Tongue (tissue), 3 donors: ENCODE data around the gene MINDY2. TPM values are rescaled to one million over a fixed set of nuclear protein-coding genes. Genes with fewer than 3 reads are reported as not detected.

ENCODE experiments used
- DNase-seq: peaks from one replicate; pipeline ENCODE4 v3.0.0-alpha.2; 2015
- small RNA-seq: library from RNA; depleted of rRNA; stranded (forward); fragments of <200 nt; gene quantifications from one replicate; pipeline ENCODE3, GENCODE V24; 2014; ENCODE audit warnings: low replicate concordance
- total RNA-seq: library from RNA; depleted of rRNA; stranded (reverse); fragments of >200 nt; gene quantifications from one replicate; pipeline ENCODE4 v1.2.3, GENCODE V29; 2014

Gene MINDY2
- total RNA-seq, 1 donor from 2014 or later = 23.9 TPM

- no peak for DNase-seq
Measured at GRCh38 chr15:58886921-58887320, 115.8 kb downstream of the MINDY2 start.

DNA sequence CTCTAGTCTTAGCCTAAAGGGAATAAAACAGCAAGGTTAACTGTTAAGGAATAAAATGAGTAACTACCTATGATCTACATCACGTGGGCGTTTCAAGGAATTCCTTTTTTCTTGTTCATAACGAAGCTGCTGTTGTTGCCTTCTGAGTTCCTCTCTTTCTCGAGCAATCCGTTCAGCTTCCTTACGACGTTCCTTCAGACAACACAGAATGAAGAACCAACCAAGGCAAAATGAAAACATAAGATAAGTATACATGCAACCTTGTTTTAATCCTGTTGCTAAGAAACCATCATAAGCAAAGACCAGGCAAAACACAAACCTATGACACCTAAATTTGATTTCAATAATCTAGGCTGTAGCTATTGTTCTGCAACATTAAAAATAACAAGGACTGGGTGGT lies 118.3 kb downstream of the MINDY2 start:
- no peak for DNase-seq

GRCh38 chr15:58898150-58898680 lies 127.1 kb downstream of the MINDY2 start:
- no peak for DNase-seq

DNA sequence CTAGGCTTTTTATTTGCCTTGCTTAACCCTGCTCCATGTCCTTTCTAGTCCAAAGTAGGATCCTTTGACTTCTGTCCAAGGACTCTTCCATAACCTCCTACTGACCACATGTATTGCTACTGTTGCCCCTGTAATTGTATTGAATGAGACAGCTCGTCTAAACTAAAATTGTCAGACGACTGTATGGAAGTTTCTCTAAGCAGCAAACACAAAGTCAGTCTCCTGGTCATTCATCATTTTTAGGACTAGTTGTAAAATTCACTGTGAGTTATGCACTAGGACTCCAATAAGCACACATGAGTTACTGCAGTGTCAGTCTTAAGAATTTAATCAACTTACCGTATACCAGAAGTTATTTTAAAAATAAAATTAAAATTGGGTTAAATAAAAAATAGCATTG lies 129.5 kb downstream of the MINDY2 start:
- no peak for DNase-seq

DNA sequence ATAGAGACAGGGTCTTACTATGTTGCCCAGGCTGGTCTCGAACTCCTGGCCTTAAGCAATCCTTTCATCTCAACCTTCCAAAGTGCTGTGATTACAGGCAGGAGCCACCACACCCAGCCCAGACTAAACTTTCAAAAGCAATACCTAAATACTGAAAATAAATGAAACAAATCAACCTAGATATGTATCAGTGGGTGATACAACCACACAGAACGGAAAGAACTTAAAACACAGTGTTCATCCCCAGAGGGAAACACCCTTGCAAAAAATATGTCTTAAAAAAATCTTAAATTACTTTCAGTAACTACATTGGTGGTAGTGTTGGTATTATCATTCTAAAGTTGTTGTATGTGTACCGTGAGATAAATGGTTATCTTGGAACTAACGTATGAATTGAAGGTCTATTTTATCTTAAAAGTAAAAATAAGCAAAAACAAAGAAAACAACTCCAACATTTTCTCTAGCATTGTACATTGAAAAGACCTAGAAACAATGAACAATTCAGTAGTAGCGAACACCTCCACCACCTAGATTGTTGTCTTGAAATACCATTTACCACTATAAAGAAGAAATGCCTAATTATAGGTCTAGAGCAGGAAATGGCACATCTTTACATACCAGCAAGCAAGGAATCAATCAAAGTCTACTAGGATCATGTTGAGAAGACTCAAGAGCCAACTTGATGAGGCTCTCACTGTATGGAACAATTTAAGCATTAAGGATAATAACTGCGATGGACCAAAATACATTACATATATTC lies 137.6 kb downstream of the MINDY2 start:
- DNase-seq = no peak

- no peak for DNase-seq
Measured at GRCh38 chr15:58909616-58910015, 138.5 kb downstream of the MINDY2 start.

- DNase-seq = no peak
Measured at GRCh38 chr15:58910456-58910855, 139.4 kb downstream of the MINDY2 start.

Small RNA genes within 50 kb of the gene (small RNA-seq; reads per million reads assigned to genes)
- gene RF00012 (not detected), gene ZNF444P1 (not detected)

Other genes with a start within 250 kb of the MINDY2 start
- 106 TPM for gene ADAM10, start 21.6 kb upstream of the MINDY2 start, total RNA-seq
- 133 TPM for gene SLTM, start 162.4 kb downstream of the MINDY2 start, total RNA-seq
- gene RNF111, start 216.4 kb downstream of the MINDY2 start, total RNA-seq = 27.7 TPM